Stimulated activated CD8-positive, alpha-beta memory T cell treated with anti-CD3 and anti-CD28 coated beads, Interleukin-2, amount 100 ng/mL, for 48 hours (primary cell): ENCODE data around the gene POLA1.
"Not testable (repeated sequence)": the region's sequence is repeated elsewhere in the genome, so short reads cannot be mapped to it uniquely, and the experiment has no call there.

Source experiments
- DNase-seq, 2 donors: peaks; one replicate each; pipeline ENCODE4 v3.0.0-alpha.2; 2020; ENCODE audit warnings: low read depth in 2 of 2

Gene POLA1

GRCh38 chrX:24693453-24694202, at the start of gene POLA1:
POLA1 (plus strand) TSS chrX:24693918; CDS start chrX:24693962, 44 bp downstream.
- peak; percentile 64 to 74 for DNase-seq

GRCh38 chrX:24646006-24646405, 47.7 kb upstream of the POLA1 start:
- DNase-seq = no peak

GRCh38 chrX:24646745-24647182, 47.0 kb upstream of the POLA1 start:
- no peak for DNase-seq

GRCh38 chrX:24647257-24648058, 46.3 kb upstream of the POLA1 start, which contains the start of gene PCYT1B:
PCYT1B (minus strand) TSS chrX:24647347; CDS start chrX:24647105, 242 bp downstream.
- DNase-seq = peak; percentile 18 to 34

GRCh38 chrX:24648495-24648894, 45.2 kb upstream of the POLA1 start:
- no peak for DNase-seq

- DNase-seq = no peak
Observed at GRCh38 chrX:24651783-24652182, 41.9 kb upstream of the POLA1 start.

- not testable (repeated sequence) for DNase-seq
Observed at GRCh38 chrX:24655679-24656078, 38.0 kb upstream of the POLA1 start.

- DNase-seq = no peak
Observed at GRCh38 chrX:24657671-24658386, 35.9 kb upstream of the POLA1 start.

GRCh38 chrX:24658421-24658820, 35.3 kb upstream of the POLA1 start:
- DNase-seq = no peak

GRCh38 chrX:24659106-24659505, 34.6 kb upstream of the POLA1 start:
- DNase-seq = no peak

- no peak for DNase-seq
Observed at GRCh38 chrX:24659646-24660045, 34.1 kb upstream of the POLA1 start.

- no peak for DNase-seq
Observed at GRCh38 chrX:24661292-24661691, 32.4 kb upstream of the POLA1 start.

GRCh38 chrX:24662352-24662751, 31.4 kb upstream of the POLA1 start:
- no peak for DNase-seq

- DNase-seq = no peak
Observed at GRCh38 chrX:24668111-24668510, 25.6 kb upstream of the POLA1 start.

- DNase-seq = no peak
Observed at GRCh38 chrX:24672701-24673190, 21.0 kb upstream of the POLA1 start.

GRCh38 chrX:24673424-24673823, 20.3 kb upstream of the POLA1 start:
- no peak for DNase-seq

GRCh38 chrX:24676403-24677024, 17.2 kb upstream of the POLA1 start:
- no peak for DNase-seq

- no peak for DNase-seq
Observed at GRCh38 chrX:24682739-24683432, 10.8 kb upstream of the POLA1 start.

GRCh38 chrX:24684048-24684447, 9.7 kb upstream of the POLA1 start:
- DNase-seq = no peak

GRCh38 chrX:24692305-24692704, 1.4 kb upstream of the POLA1 start:
- no peak for DNase-seq

GRCh38 chrX:24694825-24695224, 1.1 kb downstream of the POLA1 start:
- DNase-seq = no peak
